ENCODE measurements around the gene MYLK3.

DNA sequence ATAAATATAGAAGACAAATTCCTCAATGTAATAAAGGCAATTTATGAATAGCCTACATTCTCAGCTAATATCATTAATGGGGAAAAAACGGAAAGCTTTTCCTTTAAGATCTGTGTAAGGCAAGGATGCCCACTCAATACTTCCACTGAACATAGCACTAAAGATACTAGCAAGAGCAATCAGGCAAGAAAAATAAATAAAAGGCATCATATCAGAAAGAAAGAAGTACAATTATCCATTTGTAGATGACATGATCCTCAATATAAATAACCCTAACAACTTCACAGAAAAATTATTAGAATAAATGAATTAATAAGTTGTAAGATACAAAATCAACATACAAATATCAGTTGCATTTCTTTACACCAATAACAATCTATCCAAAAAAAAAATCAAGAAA lies 45.7 kb upstream of the MYLK3 start:
- TF ChIP-seq POLR2A (IDR thresholded peaks at IDR 0.05) (no peak), POLR2AphosphoS5 (IDR thresholded peaks at IDR 0.05) (no peak)
- TF ChIP-seq, protein P1, sequence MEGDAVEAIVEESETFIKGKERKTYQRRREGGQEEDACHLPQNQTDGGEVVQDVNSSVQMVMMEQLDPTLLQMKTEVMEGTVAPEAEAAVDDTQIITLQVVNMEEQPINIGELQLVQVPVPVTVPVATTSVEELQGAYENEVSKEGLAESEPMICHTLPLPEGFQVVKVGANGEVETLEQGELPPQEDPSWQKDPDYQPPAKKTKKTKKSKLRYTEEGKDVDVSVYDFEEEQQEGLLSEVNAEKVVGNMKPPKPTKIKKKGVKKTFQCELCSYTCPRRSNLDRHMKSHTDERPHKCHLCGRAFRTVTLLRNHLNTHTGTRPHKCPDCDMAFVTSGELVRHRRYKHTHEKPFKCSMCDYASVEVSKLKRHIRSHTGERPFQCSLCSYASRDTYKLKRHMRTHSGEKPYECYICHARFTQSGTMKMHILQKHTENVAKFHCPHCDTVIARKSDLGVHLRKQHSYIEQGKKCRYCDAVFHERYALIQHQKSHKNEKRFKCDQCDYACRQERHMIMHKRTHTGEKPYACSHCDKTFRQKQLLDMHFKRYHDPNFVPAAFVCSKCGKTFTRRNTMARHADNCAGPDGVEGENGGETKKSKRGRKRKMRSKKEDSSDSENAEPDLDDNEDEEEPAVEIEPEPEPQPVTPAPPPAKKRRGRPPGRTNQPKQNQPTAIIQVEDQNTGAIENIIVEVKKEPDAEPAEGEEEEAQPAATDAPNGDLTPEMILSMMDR (IDR thresholded peaks at IDR 0.05) = no peak
